Spleen (tissue), 11 donors: ENCODE results near the gene NOTCH4. TPM values are rescaled to one million over a fixed set of nuclear protein-coding genes. Genes with fewer than 3 reads are reported as not detected.

Experiments used
- DNase-seq: peaks from one replicate; pipeline ENCODE4 v3.0.0-alpha.2; 2020
- H3K27ac ChIP-seq, 8 donors: fragments of 200-600 bp; sonication (generic) in 7 of 8; 1 replicate in 4 of 8; 2 replicates in 4 of 8; pipeline versions ENCODE4 v1.5.0 to v1.8.0; 2016 to 2021; ENCODE audit warnings: inconsistent platforms in 4 of 8, mild to moderate bottlenecking in 4 of 8, moderate library complexity in 1 of 8
- H3K27me3 ChIP-seq, 7 donors: fragments of 200-600 bp; sonication (generic) in 6 of 7; replicated peaks in 1 of 7; 1 replicate in 4 of 7; 2 replicates in 3 of 7; pipeline versions ENCODE4 v1.5.0 to v1.8.0; 2016 to 2021; ENCODE audit warnings: inconsistent platforms in 3 of 7, mild to moderate bottlenecking in 1 of 7
- H3K36me3 ChIP-seq, 6 donors: fragments of 200-600 bp; sonication (generic) in 5 of 6; 1 replicate in 4 of 6; 2 replicates in 2 of 6; pipeline versions ENCODE4 v1.5.0 to v1.8.0; 2016 to 2021; ENCODE audit warnings: inconsistent platforms in 2 of 6
- H3K4me1 ChIP-seq, 6 donors: fragments of 200-600 bp; sonication (generic) in 5 of 6; 1 replicate in 3 of 6; 2 replicates in 3 of 6; pipeline versions ENCODE4 v1.5.0 to v1.8.0; 2016 to 2021; ENCODE audit warnings: inconsistent platforms in 3 of 6
- H3K4me3 ChIP-seq, 8 donors: fragments of 200-600 bp; sonication (generic) in 7 of 8; 1 replicate in 4 of 8; 2 replicates in 4 of 8; pipeline versions ENCODE4 v1.5.0 to v1.8.0; 2016 to 2021; ENCODE audit warnings: inconsistent platforms in 4 of 8, mild to moderate bottlenecking in 4 of 8, moderate library complexity in 2 of 8
- H3K9me3 ChIP-seq, 8 donors: fragments of 200-600 bp; sonication (generic) in 7 of 8; 1 replicate in 4 of 8; 2 replicates in 4 of 8; pipeline versions ENCODE4 v1.5.0 to v1.8.0; 2016 to 2021; ENCODE audit warnings: inconsistent platforms in 4 of 8
- CTCF ChIP-seq, 11 experiments: fragments of 200-600 bp in 7 of 11; fragments of 450-650 bp in 4 of 11; sonication (generic) in 4 of 11; IDR thresholded peaks in 8 of 11; conservative IDR thresholded peaks in 3 of 11; 1 replicate in 7 of 11; 2 replicates in 4 of 11; pipeline versions ENCODE4 v1.4.0 to v1.8.0; 2016 to 2021; ENCODE audit warnings: antibody characterized with exemption in 11 of 11, inconsistent platforms in 4 of 11, mild to moderate bottlenecking in 1 of 11
- POLR2A ChIP-seq, 3 donors: fragments of 450-650 bp; IDR thresholded peaks; one replicate each; pipeline ENCODE4 v1.5.1; 2017; ENCODE audit warnings: antibody characterized with exemption in 3 of 3, mild to moderate bottlenecking in 1 of 3
- POLR2AphosphoS5 ChIP-seq, 3 donors: sonication (generic); formaldehyde crosslinking; IDR thresholded peaks; one replicate each; pipeline ENCODE4 v1.5.1; 2017; ENCODE audit warnings: antibody characterized with exemption in 3 of 3
- WGBS, 5 donors: extraction: QIAGEN DNeasy Blood & Tissue Kit in 3 of 5; methylation state at CpG; one replicate each; pipeline versions ENCODE4 v1.1.5 to v1.1.7; 2013 to 2018; 5-methylcytosine and 5-hydroxymethylcytosine counted together
- intact Hi-C: fragments of 100-400 bp; cut with DNase I; formaldehyde crosslinking; loops from one replicate; pipeline ENCODE4 v1.15.0; 2023; ENCODE audit warnings: low total_unique reads
- polyA plus RNA-seq, 3 donors: library from polyadenylated mRNA; stranded (reverse); fragments of 200-250 nt; gene quantifications; one replicate each; pipeline ENCODE4 v1.2.1, GENCODE V29; 2013
- total RNA-seq, 7 donors: library from RNA; depleted of rRNA in 3 of 7; stranded (reverse); fragments of >200 nt in 3 of 7; fragmentation: NEBNext Ultra II Directional in 4 of 7; extraction: Animal tissue kit (Norgen Biotek cat#: 25700) in 4 of 7; gene quantifications; one replicate each; pipeline versions ENCODE4 v1.1.0 to v1.2.1, GENCODE V29; 2016 to 2021
- donor health status: healthy with polysubstance abuse.
- donor health status: DM: no; HTN: no; CAD: no; lungs with moderate emphysema.
- donor health status: DM: no; HTN: no; CAD: no.
- donor health status: Bipolar disorder and iron deficiency.
- donor health status: healthy.
- donor health status: DM: no; HTN: no; CAD: no.
- donor health status: DM: yes; HTN: yes; CAD: no.

Gene NOTCH4
- total and polyA plus RNA-seq, 10 donors, result 13.5 to 38.0 (median 19.9) TPM

- intact Hi-C loops, result loop anchor here (10.0 kb wide), 1 partner anchor 65 kb away; the partner anchor contains the start of gene ATF6B
Observed at GRCh38 chr6:32189742-32190053, 34.2 kb downstream of the NOTCH4 start.

GRCh38 chr6:32189069-32189741 is 34.7 kb downstream of the NOTCH4 start:
- Histone ChIP-seq H3K36me3 (peaks cover 0 to 43% (median 21%) of the 10 kb centered on the region in 6 donors), H3K4me3 (peak overlapping the region; percentile 61 to 89 (median 73)), H3K9me3 (no peaks in the 10 kb centered on the region), H3K27me3 (no peaks in the 10 kb centered on the region), H3K27ac (peak overlapping the region; percentile 91 to 100 (median 98)), H3K4me1 (peaks cover 53 to 94% (median 80%) of the 10 kb centered on the region in 6 donors)
- intact Hi-C loops, result no loop called here
- TF ChIP-seq CTCF (IDR thresholded peaks at IDR 0.05 in 8 of 11, conservative IDR thresholded peaks at IDR 0.05 in 3 of 11), result no peak
- peak in 1 of 3 donors; percentile 10 for TF ChIP-seq POLR2AphosphoS5 (IDR thresholded peaks at IDR 0.05)
- WGBS, 5 donors, result 1 to 2% (median 2%) methylated on average over 8 to 10 of the region's 10 CpGs
- DNase-seq, result no peak

More at GRCh38 chr6:32189742-32190053, 34.2 kb downstream of the NOTCH4 start:
- Histone ChIP-seq H3K4me1 (peaks cover 57 to 94% (median 80%) of the 10 kb centered on the region in 6 donors), H3K4me3 (peak overlapping the region; percentile 61 to 89 (median 73)), H3K27ac (peak overlapping the region; percentile 91 to 100 (median 98)), H3K9me3 (no peaks in the 10 kb centered on the region), H3K36me3 (peaks cover 0 to 38% (median 21%) of the 10 kb centered on the region in 6 donors), H3K27me3 (no peaks in the 10 kb centered on the region)
- WGBS, 5 donors, result 0 to 18% (median 11%) methylated on average over 5 to 23 of the region's 23 CpGs
- DNase-seq, result peak; percentile 91
- no peak for TF ChIP-seq POLR2A (IDR thresholded peaks at IDR 0.05)
- TF ChIP-seq POLR2AphosphoS5 (IDR thresholded peaks at IDR 0.05), result no peak
- no peak for TF ChIP-seq CTCF (IDR thresholded peaks at IDR 0.05 in 8 of 11, conservative IDR thresholded peaks at IDR 0.05 in 3 of 11)

GRCh38 chr6:32188381-32189068 is 35.3 kb downstream of the NOTCH4 start:
- H3K4me1 ChIP-seq, result peaks cover 46 to 94% (median 80%) of the 10 kb centered on the region in 6 donors
- DNase-seq, result no peak
- intact Hi-C loops, result no loop called here

More at GRCh38 chr6:32188381-32189068, 35.3 kb downstream of the NOTCH4 start:
- no peaks in the 10 kb centered on the region for H3K9me3 ChIP-seq
- no peaks in the 10 kb centered on the region for H3K27me3 ChIP-seq
- no peak for TF ChIP-seq POLR2A (IDR thresholded peaks at IDR 0.05)
- TF ChIP-seq POLR2AphosphoS5 (IDR thresholded peaks at IDR 0.05), result no peak
- no peak for TF ChIP-seq CTCF (IDR thresholded peaks at IDR 0.05 in 8 of 11, conservative IDR thresholded peaks at IDR 0.05 in 3 of 11)
- whole genome bisulfite sequencing, 5 donors, result 27 to 41% (median 36%) methylated on average over 11 to 13 of the region's 13 CpGs
- peak overlapping the region; percentile 91 to 100 (median 98) for H3K27ac ChIP-seq
- H3K4me3 ChIP-seq, result peak overlapping the region; percentile 61 to 89 (median 73)
- H3K36me3 ChIP-seq, result peaks cover 0 to 49% (median 24%) of the 10 kb centered on the region in 6 donors
